Mesothelial cell of epicardium (in vitro differentiated cells): ENCODE data around the gene RAB6A. TPM values are rescaled to one million over a fixed set of nuclear protein-coding genes. Genes with fewer than 3 reads are reported as not detected.

Experiments
- DNase-seq, 2 experiments: peaks; one replicate each; pipeline ENCODE4 v3.0.0; 2021; ENCODE audit warnings: low spot score in 2 of 2; ENCODE audit not compliant: unreplicated experiment in 2 of 2
- H3K27ac Mint-ChIP-seq: 2 replicates; pipeline ENCODE4 v1.8.0; 2021; ENCODE audit warnings: mixed read lengths
- H3K27me3 Mint-ChIP-seq: 2 replicates; pipeline ENCODE4 v1.8.0; 2021; ENCODE audit warnings: low read depth, mixed read lengths
- H3K36me3 Mint-ChIP-seq: 2 replicates; pipeline ENCODE4 v1.8.0; 2021; ENCODE audit warnings: mixed read lengths
- H3K4me1 Mint-ChIP-seq: 2 replicates; pipeline ENCODE4 v1.8.0; 2021; ENCODE audit warnings: mixed read lengths
- H3K4me3 Mint-ChIP-seq: 2 replicates; pipeline ENCODE4 v1.8.0; 2021; ENCODE audit warnings: mild to moderate bottlenecking, moderate library complexity, mixed read lengths
- H3K9me3 Mint-ChIP-seq: 2 replicates; pipeline ENCODE4 v1.8.0; 2021; ENCODE audit warnings: mixed read lengths
- CTCF ChIP-seq: fragments of 200-600 bp; sonication (generic); IDR thresholded peaks from one replicate; pipeline ENCODE4 v1.5.0; 2021; ENCODE audit warnings: antibody characterized with exemption; ENCODE audit not compliant: unreplicated experiment
- total RNA-seq: library from RNA; stranded (reverse); gene quantifications from 3 replicates; pipeline ENCODE4 v1.2.1, GENCODE V29; 2021

The RAB6A gene
- total RNA-seq, 1 donor from 2014 or later = 66.3 TPM

- Mint-ChIP-seq H3K4me3 (no peak overlapping the region), H3K27ac (no peak overlapping the region), H3K4me1 (no peaks in the 10 kb centered on the region), H3K36me3 (peaks cover 18% of the 10 kb centered on the region), H3K27me3 (no peaks in the 10 kb centered on the region), H3K9me3 (no peaks in the 10 kb centered on the region)
- no peak for DNase-seq
- TF ChIP-seq CTCF = no peak
Measured at GRCh38 chr11:73671701-73672100, 89.2 kb downstream of the RAB6A start.

GRCh38 chr11:73670808-73671207, 90.1 kb downstream of the RAB6A start:
- peaks cover 11% of the 10 kb centered on the region for H3K36me3 Mint-ChIP-seq
- no peaks in the 10 kb centered on the region for H3K9me3 Mint-ChIP-seq
- H3K27me3 Mint-ChIP-seq = no peaks in the 10 kb centered on the region
- H3K4me3 Mint-ChIP-seq = no peak overlapping the region
- TF ChIP-seq CTCF = no peak
- no peak overlapping the region for H3K27ac Mint-ChIP-seq
- H3K4me1 Mint-ChIP-seq = no peaks in the 10 kb centered on the region
- no peak for DNase-seq

- no peak overlapping the region for H3K4me3 Mint-ChIP-seq
- no peak for TF ChIP-seq CTCF
- H3K9me3 Mint-ChIP-seq = no peaks in the 10 kb centered on the region
- H3K36me3 Mint-ChIP-seq = peaks cover 2% of the 10 kb centered on the region
- no peak overlapping the region for H3K27ac Mint-ChIP-seq
- H3K27me3 Mint-ChIP-seq = no peaks in the 10 kb centered on the region
- no peaks in the 10 kb centered on the region for H3K4me1 Mint-ChIP-seq
- no peak for DNase-seq
Measured at GRCh38 chr11:73667891-73668290, 93.0 kb downstream of the RAB6A start.

GRCh38 chr11:73664877-73665276, 96.0 kb downstream of the RAB6A start:
- H3K36me3 Mint-ChIP-seq = peaks cover 2% of the 10 kb centered on the region
- no peak overlapping the region for H3K4me3 Mint-ChIP-seq

GRCh38 chr11:73663604-73664495, 97.0 kb downstream of the RAB6A start:
- Mint-ChIP-seq H3K4me3 (no peak overlapping the region), H3K27me3 (peaks cover 12% of the 10 kb centered on the region), H3K9me3 (no peaks in the 10 kb centered on the region), H3K36me3 (no peaks in the 10 kb centered on the region), H3K4me1 (peaks cover 7% of the 10 kb centered on the region), H3K27ac (no peak overlapping the region)
- no peak for DNase-seq
- TF ChIP-seq CTCF = no peak

More at GRCh38 chr11:73664877-73665276, 96.0 kb downstream of the RAB6A start:
- Mint-ChIP-seq H3K27me3 (peaks cover 12% of the 10 kb centered on the region), H3K9me3 (no peaks in the 10 kb centered on the region), H3K27ac (no peak overlapping the region), H3K4me1 (peaks cover 7% of the 10 kb centered on the region)
- no peak for TF ChIP-seq CTCF
- DNase-seq = no peak
